H1 (cell line): ENCODE results near the gene SLC1A7. TPM values are rescaled to one million over a fixed set of nuclear protein-coding genes. Genes with fewer than 3 reads are reported as not detected.

Source experiments
- CTCF ChIA-PET: fragments of 300-600 bp; sonication (Branson Sonifier 250); formaldehyde crosslinking; loops from one replicate; lab custom pipeline; 2021; ENCODE audit not compliant: partially characterized antibody; lab: Charles Lee
- POLR2A ChIA-PET: fragments of 300-600 bp; sonication (Branson Sonifier 250); formaldehyde crosslinking; loops from one replicate; lab custom pipeline; 2021; ENCODE audit warnings: inconsistent platforms; ENCODE audit not compliant: partially characterized antibody; lab: Charles Lee
- DNase-seq, 2 experiments: peaks; one replicate each; pipeline versions ENCODE4 v3.0.0 to v3.0.0-alpha.2; 2010 to 2022; ENCODE audit warnings: low spot score in 2 of 2, low read depth in 1 of 2, mixed read lengths in 1 of 2
- FAIRE-seq: peaks from 2 replicates; lab custom pipeline; 2011; peaks lifted over from hg19 to GRCh38; lab: Jason Lieb, UNC
- H2AFZ ChIP-seq: 2 replicates; pipeline ENCODE4 v1.8.1; 2012; ENCODE audit warnings: low read length, inconsistent platforms
- H2AK5ac ChIP-seq: 2 replicates; pipeline ENCODE4 v1.6.1; 2013; ENCODE audit warnings: low read depth, low read length
- H2BK120ac ChIP-seq: replicated peaks from 2 replicates; pipeline ENCODE3; 2013; ENCODE audit warnings: low read depth, low read length, inconsistent platforms
- H2BK12ac ChIP-seq: 2 replicates; pipeline ENCODE4 v1.6.1; 2013; ENCODE audit warnings: low read depth, low read length
- H2BK15ac ChIP-seq: 2 replicates; pipeline ENCODE4 v1.6.1; 2013; ENCODE audit warnings: low read length
- H2BK20ac ChIP-seq: 2 replicates; pipeline ENCODE4 v1.6.1; 2013; ENCODE audit warnings: low read length
- H2BK5ac ChIP-seq: 2 replicates; pipeline ENCODE4 v1.6.1; 2013; ENCODE audit warnings: low read depth, low read length
- H3K14ac ChIP-seq: 2 replicates; pipeline ENCODE4 v1.6.1; 2013; ENCODE audit warnings: inconsistent platforms; ENCODE audit not compliant: insufficient read length
- H3K18ac ChIP-seq: 2 replicates; pipeline ENCODE4 v1.6.1; 2013; ENCODE audit warnings: low read length; ENCODE audit errors: extremely low read depth
- H3K23ac ChIP-seq: 2 replicates; pipeline ENCODE4 v1.6.1; 2013; ENCODE audit warnings: inconsistent platforms; ENCODE audit not compliant: insufficient read length
- H3K23me2 ChIP-seq: 2 replicates; pipeline ENCODE4 v1.6.1; 2013; ENCODE audit warnings: low read depth, low read length
- H3K27ac ChIP-seq: 2 replicates; pipeline ENCODE4 v1.6.1; 2011; ENCODE audit warnings: low read depth, low read length, inconsistent platforms
- H3K27me3 ChIP-seq, 4 experiments: replicated peaks in 1 of 4; 1 replicate in 1 of 4; 2 replicates in 3 of 4; pipeline versions ENCODE4 v1.6.1 to v1.8.1; 2011 to 2013; ENCODE audit warnings: low read length in 3 of 4, mild to moderate bottlenecking in 3 of 4, inconsistent platforms in 2 of 4, mixed read lengths in 2 of 4, moderate library complexity in 1 of 4; ENCODE audit not compliant: control insufficient read depth in 3 of 4, insufficient read depth in 3 of 4; ENCODE audit errors: extremely low read depth in 1 of 4
- H3K36me3 ChIP-seq, 4 experiments: 2 replicates each; pipeline versions ENCODE4 v1.6.1 to v1.8.1; 2011 to 2013; ENCODE audit warnings: mild to moderate bottlenecking in 4 of 4, low read length in 3 of 4, moderate library complexity in 2 of 4, control low read depth in 1 of 4, inconsistent platforms in 1 of 4; ENCODE audit not compliant: insufficient read depth in 4 of 4, control insufficient read depth in 2 of 4
- H3K4ac ChIP-seq: replicated peaks from 2 replicates; pipeline ENCODE3; 2013; ENCODE audit warnings: low read length, low read depth, mixed read lengths, inconsistent platforms; ENCODE audit not compliant: insufficient read length
- H3K4me1 ChIP-seq, 4 experiments: replicated peaks in 1 of 4; 1 replicate in 1 of 4; 2 replicates in 3 of 4; pipeline versions ENCODE4 v1.6.1 to v1.8.1; 2011 to 2013; ENCODE audit warnings: low read length in 3 of 4, inconsistent platforms in 2 of 4, mixed read lengths in 1 of 4; ENCODE audit not compliant: insufficient read depth in 4 of 4, control insufficient read depth in 3 of 4
- H3K4me2 ChIP-seq, 2 experiments: 2 replicates each; pipeline versions ENCODE4 v1.6.1 to v1.8.1; 2011 to 2013; ENCODE audit warnings: low read depth in 2 of 2, low read length in 2 of 2, control low read depth in 1 of 2, inconsistent platforms in 1 of 2, mild to moderate bottlenecking in 1 of 2; ENCODE audit not compliant: insufficient read depth in 1 of 2
- H3K4me3 ChIP-seq, 4 experiments: fragments of 200-600, 300-600 bp in 1 of 4; sonication (generic), shearing (Covaris generic), sonication (Bioruptor Twin) in 1 of 4; 2 replicates each; pipeline versions ENCODE4 v1.5.1 to v1.8.1; 2011 to 2016; ENCODE audit warnings: low read length in 4 of 4, low read depth in 3 of 4, control low read depth in 2 of 4, inconsistent platforms in 2 of 4, mild to moderate bottlenecking in 2 of 4, mixed read lengths in 1 of 4, moderate library complexity in 1 of 4; ENCODE audit not compliant: insufficient read depth in 2 of 4; ENCODE audit errors: extremely low read depth in 1 of 4
- H3K56ac ChIP-seq: replicated peaks from 2 replicates; pipeline ENCODE3; 2013; ENCODE audit warnings: low read depth, mild to moderate bottlenecking, mixed read lengths, low read length, inconsistent platforms; ENCODE audit not compliant: insufficient read length
- H3K79me1 ChIP-seq: 2 replicates; pipeline ENCODE4 v1.6.1; 2013; ENCODE audit warnings: low read depth, low read length, control low read depth
- H3K79me2 ChIP-seq, 2 experiments: 2 replicates each; pipeline versions ENCODE4 v1.6.1 to v1.8.1; 2012 to 2013; ENCODE audit warnings: low read length in 2 of 2, mild to moderate bottlenecking in 2 of 2, inconsistent platforms in 1 of 2; ENCODE audit not compliant: insufficient read depth in 2 of 2, control insufficient read depth in 1 of 2
- H3K9ac ChIP-seq, 4 experiments: replicated peaks in 1 of 4; 1 replicate in 1 of 4; 2 replicates in 3 of 4; pipeline versions ENCODE4 v1.6.1 to v1.8.1; 2011 to 2013; ENCODE audit warnings: low read depth in 3 of 4, low read length in 3 of 4, control low read depth in 2 of 4, mild to moderate bottlenecking in 2 of 4, moderate library complexity in 2 of 4, inconsistent platforms in 1 of 4; ENCODE audit errors: extremely low read depth in 1 of 4
- H3K9me3 ChIP-seq, 2 experiments: 2 replicates each; pipeline versions ENCODE4 v1.6.1 to v1.8.1; 2012 to 2013; ENCODE audit warnings: mild to moderate bottlenecking in 2 of 2, moderate library complexity in 2 of 2, control low read depth in 1 of 2, inconsistent platforms in 1 of 2, low read depth in 1 of 2, low read length in 1 of 2, mixed read lengths in 1 of 2; ENCODE audit not compliant: insufficient read depth in 2 of 2
- H4K20me1 ChIP-seq, 2 experiments: replicated peaks in 1 of 2; 2 replicates each; pipeline versions ENCODE3 to v1.8.1; 2011 to 2013; ENCODE audit warnings: inconsistent platforms in 2 of 2, low read length in 2 of 2, mild to moderate bottlenecking in 1 of 2; ENCODE audit not compliant: insufficient read depth in 2 of 2, control insufficient read depth in 1 of 2
- H4K5ac ChIP-seq: 2 replicates; pipeline ENCODE4 v1.6.1; 2013; ENCODE audit warnings: low read length, low read depth, mixed read lengths, inconsistent platforms; ENCODE audit not compliant: insufficient read length
- H4K8ac ChIP-seq: 2 replicates; pipeline ENCODE4 v1.8.0; 2013; ENCODE audit warnings: mild to moderate bottlenecking, moderate library complexity, low read length, inconsistent platforms; ENCODE audit not compliant: insufficient read depth; ENCODE audit errors: extremely low read depth
- H4K91ac ChIP-seq: replicated peaks from 2 replicates; pipeline ENCODE3; 2013; ENCODE audit warnings: low read length, mixed read lengths, inconsistent platforms; ENCODE audit not compliant: insufficient read length
- ATF2 ChIP-seq: IDR thresholded peaks from 2 replicates; pipeline ENCODE4 v1.6.1; 2012; ENCODE audit warnings: low read length, inconsistent platforms
- CTBP2 ChIP-seq: IDR thresholded peaks from 2 replicates; pipeline ENCODE4 v1.7.0; 2011; ENCODE audit warnings: borderline replicate concordance, mild to moderate bottlenecking, moderate library complexity, mixed read lengths, low read length; ENCODE audit not compliant: insufficient read depth, insufficient read length
- EGR1 ChIP-seq: IDR thresholded peaks from 2 replicates; pipeline ENCODE4 v1.6.1; 2011; ENCODE audit warnings: low read depth, low read length, borderline replicate concordance
- HDAC6 ChIP-seq: IDR thresholded peaks from one replicate; pipeline ENCODE4 v1.7.1; 2012; ENCODE audit warnings: low read depth, mild to moderate bottlenecking, inconsistent platforms, low read length, moderate library complexity
- KDM1A ChIP-seq: fragments of 200-600, 300-600 bp; sonication (generic); IDR thresholded peaks from 2 replicates; pipeline ENCODE4 v1.7.1; 2016; ENCODE audit warnings: mild to moderate bottlenecking, low read length, borderline replicate concordance
- MAX ChIP-seq: IDR thresholded peaks from 2 replicates; pipeline ENCODE4 v1.6.1; 2012; ENCODE audit warnings: inconsistent platforms
- POU5F1 ChIP-seq: IDR thresholded peaks from 2 replicates; pipeline ENCODE4 v1.6.1; 2011; ENCODE audit warnings: low read depth, mild to moderate bottlenecking, low read length, moderate library complexity
- RNF2 ChIP-seq: fragments of 200-900, 300-1000 bp; sonication (generic); IDR thresholded peaks from 2 replicates; pipeline ENCODE4 v1.7.1; 2016; ENCODE audit warnings: borderline replicate concordance, low read depth, mild to moderate bottlenecking, antibody characterized with exemption, low read length; ENCODE audit not compliant: poor library complexity, severe bottlenecking; ENCODE audit errors: missing control alignments
- SP2 ChIP-seq: IDR thresholded peaks from 2 replicates; pipeline ENCODE4 v1.6.1; 2012; ENCODE audit warnings: mild to moderate bottlenecking, low read length, inconsistent platforms
- SP4 ChIP-seq: IDR thresholded peaks from 2 replicates; pipeline ENCODE4 v1.6.1; 2012; ENCODE audit warnings: low read length, inconsistent platforms
- WGBS, 2 experiments: shearing (Covaris generic) in 1 of 2; methylation state at CpG; one replicate each; pipeline versions ENCODE4 v1.1.6 to v1.1.7; 2013 to 2015; ENCODE audit warnings: low lambda C conversion rate in 2 of 2, mixed read lengths in 2 of 2, inconsistent platforms in 1 of 2, low coverage in 1 of 2, missing lambda C conversion rate in 1 of 2; ENCODE audit not compliant: insufficient replicate concordance in 2 of 2, insufficient coverage in 1 of 2, insufficient read length in 1 of 2; ENCODE audit errors: extremely low coverage in 1 of 2, missing lambda C conversion rate in 1 of 2; 5-methylcytosine and 5-hydroxymethylcytosine counted together
- polyA plus RNA-seq, 7 experiments: library from polyadenylated mRNA; depleted of rRNA in 3 of 7; stranded (reverse) in 5 of 7; unstranded in 2 of 7; fragments of >200 nt in 5 of 7; fragments of 200-250 nt in 2 of 7; gene quantifications; 1 replicate in 5 of 7; 2 replicates in 1 of 7; 4 replicates in 1 of 7; pipeline versions ENCODE4 v1.2.1 to v1.2.3, GENCODE V29; 2011 to 2013; ENCODE audit warnings: missing spikeins in 2 of 7, mixed read lengths in 2 of 7
- total RNA-seq: library from RNA; stranded (reverse); fragmentation: NEBNext Ultra II Directional; extraction: Animal tissue kit (Norgen Biotek cat#: 25700); gene quantifications from 2 replicates; pipeline ENCODE4 v1.2.1, GENCODE V29; 2021

Gene SLC1A7
- total and polyA plus RNA-seq, 2 of the 8 experiments (the other 6 are each of a cell fraction or from before 2014, with no cell fraction given), result not detected

DNA sequence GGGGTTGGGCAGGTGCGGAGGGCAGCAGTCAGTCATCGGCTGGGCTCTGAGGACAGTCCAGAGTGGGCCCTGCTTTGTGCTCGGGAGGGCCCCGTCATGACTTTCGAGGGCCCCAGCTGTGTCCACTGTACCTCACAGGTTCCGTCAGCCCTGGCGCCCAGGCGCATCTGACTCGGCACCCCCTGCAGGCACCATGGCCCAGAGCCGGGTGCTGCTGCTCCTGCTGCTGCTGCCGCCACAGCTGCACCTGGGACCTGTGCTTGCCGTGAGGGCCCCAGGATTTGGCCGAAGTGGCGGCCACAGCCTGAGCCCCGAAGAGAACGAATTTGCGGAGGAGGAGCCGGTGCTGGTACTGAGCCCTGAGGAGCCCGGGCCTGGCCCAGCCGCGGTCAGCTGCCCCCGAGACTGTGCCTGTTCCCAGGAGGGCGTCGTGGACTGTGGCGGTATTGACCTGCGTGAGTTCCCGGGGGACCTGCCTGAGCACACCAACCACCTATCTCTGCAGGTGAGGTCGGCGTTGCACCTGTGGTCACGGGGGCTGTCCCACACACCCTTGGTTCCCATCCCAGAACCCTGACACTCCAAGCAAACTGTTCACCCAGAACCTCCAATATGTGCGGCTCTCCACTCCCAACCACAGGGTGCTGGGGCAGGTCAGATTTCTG lies 72.6 kb downstream of the SLC1A7 start:
- no peak overlapping the region for H3K14ac ChIP-seq
- no peaks in the 10 kb centered on the region for H4K20me1 ChIP-seq
- H3K79me1 ChIP-seq, result no peaks in the 10 kb centered on the region
- ChIA-PET CTCF (interaction anchor here (1.1 to 3.7 kb wide), 6 partner anchors 9 to 165 kb away, joined by 3 to 14 read pairs (median 6); no protein-coding TSS in a partner anchor), POLR2A (interaction anchor here (1.1 kb wide), 1 partner anchor 52 kb away, joined by 4 read pairs; no protein-coding TSS in a partner anchor)
- H4K5ac ChIP-seq, result no peak overlapping the region
- FAIRE-seq (no peak), DNase-seq (peak in 1 of 2 experiments; percentile 48)
- no peak overlapping the region for H3K4ac ChIP-seq
- peak overlapping the region; percentile 88; the same call in 1 of the 2 replicates for H4K8ac ChIP-seq
- peak overlapping the region; percentile 42 for H4K91ac ChIP-seq
- no peak overlapping the region for H2BK120ac ChIP-seq
- no peak overlapping the region for H2AFZ ChIP-seq
- no peak overlapping the region for H3K56ac ChIP-seq
- no peak overlapping the region for H3K4me2 ChIP-seq
- H2BK15ac ChIP-seq, result peak overlapping the region; percentile 61; the same call in 1 of the 2 replicates
- no peak overlapping the region for H3K27ac ChIP-seq
- peaks cover 0 to 2% (median 1%) of the 10 kb centered on the region in 4 experiments; a peak in 4 of 7 replicates for H3K27me3 ChIP-seq
- H2AK5ac ChIP-seq, result no peak overlapping the region
- H2BK12ac ChIP-seq, result no peak overlapping the region
- H3K18ac ChIP-seq, result no peak overlapping the region; the same call in 1 of the 2 replicates
- 89% methylated on average over 30 of the region's 31 CpGs; no CpG with 5 or more reads in 1 of the 2 experiments for WGBS, 2 experiments
- H3K36me3 ChIP-seq, result no peaks in the 10 kb centered on the region
- H3K23ac ChIP-seq, result no peak overlapping the region
- no peak overlapping the region for H3K9ac ChIP-seq
- peaks cover 0 to 6% (median 0%) of the 10 kb centered on the region in 4 experiments; a peak in 2 of 7 replicates for H3K4me1 ChIP-seq
- no peaks in the 10 kb centered on the region for H3K79me2 ChIP-seq
- H3K4me3 ChIP-seq, result no peak overlapping the region
- H3K23me2 ChIP-seq, result peaks cover 2% of the 10 kb centered on the region; the same call in 1 of the 2 replicates
- H2BK20ac ChIP-seq, result no peak overlapping the region
- no peak overlapping the region for H2BK5ac ChIP-seq
- no peaks in the 10 kb centered on the region for H3K9me3 ChIP-seq
- TF ChIP-seq POU5F1 (no peak), CTBP2 (no peak), RNF2 (no peak), HDAC6 (no peak), KDM1A (no peak), SP2 (no peak), EGR1 (no peak), ATF2 (no peak), SP4 (no peak), MAX (no peak)
